GM23338 (cell line): ENCODE measurements around the gene CFAP298.

Source experiments
- EZH2 ChIP-seq: fragments of 200-600 bp; sonication (generic); IDR thresholded peaks from one replicate; pipeline ENCODE4 v1.8.0; 2017; ENCODE audit warnings: antibody characterized with exemption, mild to moderate bottlenecking, low read depth; ENCODE audit not compliant: unreplicated experiment
- EZH2phosphoT487 ChIP-seq: fragments of 200-600 bp; sonication (generic); IDR thresholded peaks from one replicate; pipeline ENCODE4 v1.8.1; 2018; ENCODE audit warnings: antibody characterized with exemption; ENCODE audit not compliant: unreplicated experiment
- POLR2AphosphoS5 ChIP-seq: IDR thresholded peaks from 2 replicates; pipeline ENCODE4 v1.6.1; 2016; ENCODE audit warnings: antibody characterized with exemption, low read depth
- REST ChIP-seq: IDR thresholded peaks from one replicate; pipeline ENCODE4 v1.6.1; 2018; ENCODE audit warnings: antibody characterized with exemption; ENCODE audit not compliant: unreplicated experiment
- STAT1 ChIP-seq: IDR thresholded peaks from one replicate; pipeline ENCODE4 v1.6.1; 2016; ENCODE audit warnings: antibody characterized with exemption; ENCODE audit not compliant: unreplicated experiment
- TF ChIP-seq, protein P1 (sequence below), 2 experiments: fragments of 200-600 bp in 1 of 2; sonication (generic) in 1 of 2; conservative IDR thresholded peaks; 2 replicates each; pipeline versions ENCODE4 v1.5.1 to v1.6.1; 2016 to 2017; ENCODE audit warnings: antibody characterized with exemption in 2 of 2, low read depth in 2 of 2, mild to moderate bottlenecking in 2 of 2, moderate library complexity in 1 of 2

- TF ChIP-seq, protein P1, sequence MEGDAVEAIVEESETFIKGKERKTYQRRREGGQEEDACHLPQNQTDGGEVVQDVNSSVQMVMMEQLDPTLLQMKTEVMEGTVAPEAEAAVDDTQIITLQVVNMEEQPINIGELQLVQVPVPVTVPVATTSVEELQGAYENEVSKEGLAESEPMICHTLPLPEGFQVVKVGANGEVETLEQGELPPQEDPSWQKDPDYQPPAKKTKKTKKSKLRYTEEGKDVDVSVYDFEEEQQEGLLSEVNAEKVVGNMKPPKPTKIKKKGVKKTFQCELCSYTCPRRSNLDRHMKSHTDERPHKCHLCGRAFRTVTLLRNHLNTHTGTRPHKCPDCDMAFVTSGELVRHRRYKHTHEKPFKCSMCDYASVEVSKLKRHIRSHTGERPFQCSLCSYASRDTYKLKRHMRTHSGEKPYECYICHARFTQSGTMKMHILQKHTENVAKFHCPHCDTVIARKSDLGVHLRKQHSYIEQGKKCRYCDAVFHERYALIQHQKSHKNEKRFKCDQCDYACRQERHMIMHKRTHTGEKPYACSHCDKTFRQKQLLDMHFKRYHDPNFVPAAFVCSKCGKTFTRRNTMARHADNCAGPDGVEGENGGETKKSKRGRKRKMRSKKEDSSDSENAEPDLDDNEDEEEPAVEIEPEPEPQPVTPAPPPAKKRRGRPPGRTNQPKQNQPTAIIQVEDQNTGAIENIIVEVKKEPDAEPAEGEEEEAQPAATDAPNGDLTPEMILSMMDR (conservative IDR thresholded peaks at IDR 0.05; ENCODE audit: low read depth in 2 of 2): no peak
- TF ChIP-seq EZH2: no peak
- TF ChIP-seq POLR2AphosphoS5: no peak
- TF ChIP-seq REST: no peak
- TF ChIP-seq STAT1: no peak
- no peak for TF ChIP-seq EZH2phosphoT487
These were observed 27.0 kb downstream of the CFAP298 start, which contains the start of gene TCP10L for GRCh38 chr21:32585042-32585710.
